ENCODE data around the gene CHSY1. TPM values are rescaled to one million over a fixed set of nuclear protein-coding genes. Genes with fewer than 3 reads are reported as not detected.

Gene CHSY1
- total and polyA plus RNA-seq, 2 donors (not counting 1 experiment from before 2014, with no cell fraction given): 4.7 to 20.3 TPM

- WGBS (ENCODE audit: insufficient coverage): 94% methylated on average over 10 of the region's 18 CpGs
- Mint-ChIP-seq H3K4me1 (peaks cover 34% of the 10 kb centered on the region), H3K9me3 (ENCODE audit: insufficient read depth) (no peaks in the 10 kb centered on the region), H3K27me3 (no peaks in the 10 kb centered on the region), H3K27ac (no peak overlapping the region), H3K4me3 (peak overlapping the region; percentile 15)
- Histone ChIP-seq H4K20me1 (ENCODE audit: control insufficient read depth, insufficient read depth, low read length, poor library complexity, severe bottlenecking) (peaks cover 58% of the 10 kb centered on the region), H3K9ac (ENCODE audit: low read length) (no peak overlapping the region), H2AFZ (ENCODE audit: insufficient read depth, low read depth, low read length, poor library complexity, severe bottlenecking) (no peak overlapping the region), H3K27ac (ENCODE audit: low read length in 2 of 2) (no peak overlapping the region), H3K4me2 (replicated peaks; ENCODE audit: low read depth, low read length, poor library complexity, severe bottlenecking) (no peak overlapping the region), H3K36me3 (replicated peaks in 1 of 2; ENCODE audit: control extremely low read depth in 1 of 2, control insufficient read depth in 1 of 2, extremely low read depth in 1 of 2, insufficient read depth in 2 of 2, low read length in 1 of 2) (peaks cover 0 to 3% of the 10 kb centered on the region in 2 experiments), H3K4me3 (ENCODE audit: control extremely low read depth in 1 of 5, extremely low read depth in 1 of 5, insufficient read depth in 1 of 5, low read depth in 2 of 5, low read length in 4 of 5) (no peak overlapping the region), H3K9me3 (ENCODE audit: control extremely low read depth in 1 of 3, control insufficient read depth in 2 of 3, insufficient read depth in 1 of 3, low read length in 2 of 3) (no peaks in the 10 kb centered on the region), H3K4me1 (ENCODE audit: control insufficient read depth in 2 of 2, insufficient read depth in 2 of 2, low read length in 2 of 2) (peaks cover 0 to 8% of the 10 kb centered on the region in 2 donors), H3K79me2 (ENCODE audit: control insufficient read depth, insufficient read depth, low read length) (peaks cover 79% of the 10 kb centered on the region), H3K27me3 (replicated peaks in 1 of 4; ENCODE audit: control extremely low read depth in 1 of 4, control insufficient read depth in 3 of 4, insufficient read depth in 4 of 4, low read length in 3 of 4) (no peaks in the 10 kb centered on the region)
- CTCF ChIA-PET: interaction anchor here (0.9 to 1.6 kb wide), 2 partner anchors 17 to 70 kb away, joined by 3 to 5 read pairs; no protein-coding TSS in a partner anchor
- DNase-seq (no peak), ATAC-seq (ENCODE audit: low read depth) (no peak)
- POLR2A ChIA-PET: no interaction called here
- intact Hi-C loops (cut with micrococcal nuclease): no loop called here
- TF ChIP-seq, protein P1, sequence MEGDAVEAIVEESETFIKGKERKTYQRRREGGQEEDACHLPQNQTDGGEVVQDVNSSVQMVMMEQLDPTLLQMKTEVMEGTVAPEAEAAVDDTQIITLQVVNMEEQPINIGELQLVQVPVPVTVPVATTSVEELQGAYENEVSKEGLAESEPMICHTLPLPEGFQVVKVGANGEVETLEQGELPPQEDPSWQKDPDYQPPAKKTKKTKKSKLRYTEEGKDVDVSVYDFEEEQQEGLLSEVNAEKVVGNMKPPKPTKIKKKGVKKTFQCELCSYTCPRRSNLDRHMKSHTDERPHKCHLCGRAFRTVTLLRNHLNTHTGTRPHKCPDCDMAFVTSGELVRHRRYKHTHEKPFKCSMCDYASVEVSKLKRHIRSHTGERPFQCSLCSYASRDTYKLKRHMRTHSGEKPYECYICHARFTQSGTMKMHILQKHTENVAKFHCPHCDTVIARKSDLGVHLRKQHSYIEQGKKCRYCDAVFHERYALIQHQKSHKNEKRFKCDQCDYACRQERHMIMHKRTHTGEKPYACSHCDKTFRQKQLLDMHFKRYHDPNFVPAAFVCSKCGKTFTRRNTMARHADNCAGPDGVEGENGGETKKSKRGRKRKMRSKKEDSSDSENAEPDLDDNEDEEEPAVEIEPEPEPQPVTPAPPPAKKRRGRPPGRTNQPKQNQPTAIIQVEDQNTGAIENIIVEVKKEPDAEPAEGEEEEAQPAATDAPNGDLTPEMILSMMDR (IDR thresholded peaks at IDR 0.05): no peak
- TF ChIP-seq EZH2 (IDR thresholded peaks at IDR 0.05; ENCODE audit: borderline replicate concordance, insufficient read depth, low read depth, low read length, poor library complexity, severe bottlenecking): no peak
Observed at GRCh38 chr15:101187820-101188636, 63.8 kb downstream of the CHSY1 start.

DNA sequence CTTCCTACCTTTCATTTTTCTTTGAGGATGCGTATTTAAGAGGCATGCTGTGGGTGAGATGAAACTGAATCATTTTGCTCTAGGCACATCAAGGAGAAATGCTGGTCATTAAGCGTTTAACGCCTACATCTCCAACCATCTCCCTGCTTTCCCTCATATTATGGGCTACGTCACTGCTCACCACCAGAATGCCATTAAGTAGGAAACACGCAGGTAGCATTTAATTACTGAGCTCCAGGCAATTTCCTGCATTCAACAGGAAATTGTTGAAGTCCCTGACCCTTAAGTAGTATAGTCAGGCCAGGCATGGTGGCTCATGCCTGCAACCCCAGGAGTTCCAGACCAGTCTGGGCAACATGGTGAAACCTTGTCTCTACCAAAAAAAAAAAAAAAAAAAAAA, 66.1 kb downstream of the CHSY1 start:
- no peaks in the 10 kb centered on the region for H3K9me3 Mint-ChIP-seq (ENCODE audit: insufficient read depth)
- Histone ChIP-seq H4K20me1 (ENCODE audit: control insufficient read depth, insufficient read depth, low read length, poor library complexity, severe bottlenecking) (peaks cover 41% of the 10 kb centered on the region), H3K9ac (ENCODE audit: low read length) (no peak overlapping the region), H3K4me2 (replicated peaks; ENCODE audit: low read depth, low read length, poor library complexity, severe bottlenecking) (no peak overlapping the region), H2AFZ (ENCODE audit: insufficient read depth, low read depth, low read length, poor library complexity, severe bottlenecking) (no peak overlapping the region), H3K4me1 (ENCODE audit: control insufficient read depth in 2 of 2, insufficient read depth in 2 of 2, low read length in 2 of 2) (peaks cover 0 to 8% of the 10 kb centered on the region in 2 donors), H3K36me3 (replicated peaks in 1 of 2; ENCODE audit: control extremely low read depth in 1 of 2, control insufficient read depth in 1 of 2, extremely low read depth in 1 of 2, insufficient read depth in 2 of 2, low read length in 1 of 2) (peaks cover 0 to 6% of the 10 kb centered on the region in 2 experiments), H3K79me2 (ENCODE audit: control insufficient read depth, insufficient read depth, low read length) (peaks cover 61% of the 10 kb centered on the region), H3K27ac (ENCODE audit: low read length in 2 of 2) (no peak overlapping the region), H3K4me3 (ENCODE audit: control extremely low read depth in 1 of 5, extremely low read depth in 1 of 5, insufficient read depth in 1 of 5, low read depth in 2 of 5, low read length in 4 of 5) (no peak overlapping the region), H3K27me3 (replicated peaks in 1 of 4; ENCODE audit: control extremely low read depth in 1 of 4, control insufficient read depth in 3 of 4, insufficient read depth in 4 of 4, low read length in 3 of 4) (no peaks in the 10 kb centered on the region), H3K9me3 (ENCODE audit: control extremely low read depth in 1 of 3, control insufficient read depth in 2 of 3, insufficient read depth in 1 of 3, low read length in 2 of 3) (no peaks in the 10 kb centered on the region)
- intact Hi-C loops (cut with micrococcal nuclease): no loop called here
- WGBS (ENCODE audit: insufficient coverage): no CpG with 5 or more reads among the region's 5 CpGs
- ChIA-PET CTCF (no interaction called here), POLR2A (no interaction called here)
- peaks cover 22% of the 10 kb centered on the region for H3K4me1 Mint-ChIP-seq
- ATAC-seq (ENCODE audit: low read depth) (no peak), DNase-seq (no peak)
- H3K27me3 Mint-ChIP-seq: no peaks in the 10 kb centered on the region
- no peak overlapping the region for H3K4me3 Mint-ChIP-seq
- H3K27ac Mint-ChIP-seq: no peak overlapping the region
- TF ChIP-seq, protein P1 (IDR thresholded peaks at IDR 0.05): no peak
- TF ChIP-seq EZH2 (IDR thresholded peaks at IDR 0.05; ENCODE audit: borderline replicate concordance, insufficient read depth, low read depth, low read length, poor library complexity, severe bottlenecking): no peak
